DOHH2 (cell line): ENCODE measurements around the gene TRIM46.

Source experiments
- EZH2phosphoT487 ChIP-seq: fragments of 200-600 bp; sonication (generic); IDR thresholded peaks from 2 replicates; pipeline ENCODE4 v1.6.1; 2017; ENCODE audit warnings: borderline replicate concordance, mild to moderate bottlenecking, antibody characterized with exemption, low read length, moderate library complexity, mixed read lengths
- TF ChIP-seq, protein P1 (sequence below): fragments of 200-600 bp; sonication (generic); IDR thresholded peaks from one replicate; pipeline ENCODE4 v1.5.1; 2014; ENCODE audit warnings: antibody characterized with exemption, mild to moderate bottlenecking, low read depth, low read length; ENCODE audit not compliant: poor library complexity, severe bottlenecking

DNA sequence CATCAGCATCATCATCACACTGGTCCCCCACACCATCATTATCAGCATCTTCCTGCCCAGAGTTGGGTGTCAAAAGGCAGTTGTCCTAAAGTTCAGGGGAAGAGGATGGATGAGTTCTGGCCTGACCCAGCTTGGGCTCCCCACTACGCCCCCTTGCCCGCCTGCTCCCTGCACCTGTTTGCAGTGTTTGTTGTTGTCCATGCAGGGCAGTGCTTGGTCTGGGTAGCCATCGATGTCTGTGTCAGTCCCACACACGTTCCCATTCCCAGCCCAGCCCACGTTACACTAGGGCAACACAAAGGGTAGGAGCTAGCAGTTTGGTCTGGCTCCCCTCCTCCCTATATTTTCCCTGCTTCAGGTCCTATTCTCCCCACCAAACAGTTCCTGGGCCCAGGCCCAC, 27.3 kb downstream of the TRIM46 start:
- TF ChIP-seq, protein P1, sequence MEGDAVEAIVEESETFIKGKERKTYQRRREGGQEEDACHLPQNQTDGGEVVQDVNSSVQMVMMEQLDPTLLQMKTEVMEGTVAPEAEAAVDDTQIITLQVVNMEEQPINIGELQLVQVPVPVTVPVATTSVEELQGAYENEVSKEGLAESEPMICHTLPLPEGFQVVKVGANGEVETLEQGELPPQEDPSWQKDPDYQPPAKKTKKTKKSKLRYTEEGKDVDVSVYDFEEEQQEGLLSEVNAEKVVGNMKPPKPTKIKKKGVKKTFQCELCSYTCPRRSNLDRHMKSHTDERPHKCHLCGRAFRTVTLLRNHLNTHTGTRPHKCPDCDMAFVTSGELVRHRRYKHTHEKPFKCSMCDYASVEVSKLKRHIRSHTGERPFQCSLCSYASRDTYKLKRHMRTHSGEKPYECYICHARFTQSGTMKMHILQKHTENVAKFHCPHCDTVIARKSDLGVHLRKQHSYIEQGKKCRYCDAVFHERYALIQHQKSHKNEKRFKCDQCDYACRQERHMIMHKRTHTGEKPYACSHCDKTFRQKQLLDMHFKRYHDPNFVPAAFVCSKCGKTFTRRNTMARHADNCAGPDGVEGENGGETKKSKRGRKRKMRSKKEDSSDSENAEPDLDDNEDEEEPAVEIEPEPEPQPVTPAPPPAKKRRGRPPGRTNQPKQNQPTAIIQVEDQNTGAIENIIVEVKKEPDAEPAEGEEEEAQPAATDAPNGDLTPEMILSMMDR: no peak
- TF ChIP-seq EZH2phosphoT487: no peak
